GM18499 (cell line): ENCODE measurements around the gene FRMPD3.

Experiments
- ATAC-seq: cut with Tn5 transposase; IDR thresholded peaks from one replicate; pipeline ENCODE4 v1.9.1; 2021; ENCODE audit warnings: moderate number of reproducible peaks; ENCODE audit not compliant: insufficient read depth, unreplicated experiment

The FRMPD3 gene

GRCh38 chrX:107448998-107449835, at the start of gene FRMPD3:
FRMPD3 (plus strand) TSS chrX:107449652; CDS start chrX:107526589, 76,937 bp downstream.
- ATAC-seq = no peak

- no peak for ATAC-seq
Observed at GRCh38 chrX:107420571-107420970, 28.9 kb upstream of the FRMPD3 start.

- ATAC-seq = no peak
Observed at GRCh38 chrX:107421337-107421861, 28.1 kb upstream of the FRMPD3 start.

GRCh38 chrX:107429090-107429489, 20.4 kb upstream of the FRMPD3 start:
- ATAC-seq = no peak

GRCh38 chrX:107440187-107440586, 9.3 kb upstream of the FRMPD3 start:
- ATAC-seq = no peak

- no peak for ATAC-seq
Observed at GRCh38 chrX:107440692-107441091, 8.8 kb upstream of the FRMPD3 start.

GRCh38 chrX:107442914-107443527, 6.4 kb upstream of the FRMPD3 start:
- no peak for ATAC-seq

GRCh38 chrX:107445146-107445545, 4.3 kb upstream of the FRMPD3 start:
- no peak for ATAC-seq

GRCh38 chrX:107445631-107446030, 3.8 kb upstream of the FRMPD3 start:
- no peak for ATAC-seq

GRCh38 chrX:107447642-107448041, 1.8 kb upstream of the FRMPD3 start:
- no peak for ATAC-seq

GRCh38 chrX:107448625-107448997, 841 bp upstream of the FRMPD3 start:
- ATAC-seq = no peak

GRCh38 chrX:107450823-107451509, 1.5 kb downstream of the FRMPD3 start:
- no peak for ATAC-seq

- no peak for ATAC-seq
Observed at GRCh38 chrX:107451731-107452130, 2.3 kb downstream of the FRMPD3 start.

- no peak for ATAC-seq
Observed at GRCh38 chrX:107452581-107452980, 3.1 kb downstream of the FRMPD3 start.

GRCh38 chrX:107454302-107454701, 4.8 kb downstream of the FRMPD3 start:
- peak; percentile 97 for ATAC-seq

GRCh38 chrX:107457289-107457688, 7.8 kb downstream of the FRMPD3 start:
- no peak for ATAC-seq

GRCh38 chrX:107465932-107466620, 16.6 kb downstream of the FRMPD3 start:
- peak; percentile 86 for ATAC-seq

- ATAC-seq = no peak
Observed at GRCh38 chrX:107467271-107467670, 17.8 kb downstream of the FRMPD3 start.

- no peak for ATAC-seq
Observed at GRCh38 chrX:107470198-107470597, 20.7 kb downstream of the FRMPD3 start.

GRCh38 chrX:107470971-107471370, 21.5 kb downstream of the FRMPD3 start:
- ATAC-seq = no peak
